ENCODE data around the gene AAMDC.

DNA sequence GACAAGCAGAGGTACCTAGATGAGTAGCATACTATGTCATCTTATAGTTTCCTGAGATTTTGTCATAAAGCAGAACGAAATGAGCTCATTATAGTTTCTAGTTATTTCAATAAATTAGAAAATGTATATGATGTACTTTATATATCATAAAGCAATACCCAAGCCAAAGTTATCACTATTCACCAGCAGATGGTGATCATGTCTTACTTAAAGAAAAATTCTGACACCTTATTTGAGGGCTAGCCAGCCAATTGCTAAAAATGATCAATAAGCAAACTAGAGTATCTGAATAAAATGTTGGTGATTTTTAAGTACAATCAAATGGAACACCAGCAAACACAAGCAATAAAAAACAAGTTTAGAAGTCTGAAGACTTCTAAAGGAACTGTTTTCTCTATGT is 44.5 kb upstream of the AAMDC start:
- TF ChIP-seq EP300 (IDR thresholded peaks at IDR 0.05), result no peak
- TF ChIP-seq, protein P1, sequence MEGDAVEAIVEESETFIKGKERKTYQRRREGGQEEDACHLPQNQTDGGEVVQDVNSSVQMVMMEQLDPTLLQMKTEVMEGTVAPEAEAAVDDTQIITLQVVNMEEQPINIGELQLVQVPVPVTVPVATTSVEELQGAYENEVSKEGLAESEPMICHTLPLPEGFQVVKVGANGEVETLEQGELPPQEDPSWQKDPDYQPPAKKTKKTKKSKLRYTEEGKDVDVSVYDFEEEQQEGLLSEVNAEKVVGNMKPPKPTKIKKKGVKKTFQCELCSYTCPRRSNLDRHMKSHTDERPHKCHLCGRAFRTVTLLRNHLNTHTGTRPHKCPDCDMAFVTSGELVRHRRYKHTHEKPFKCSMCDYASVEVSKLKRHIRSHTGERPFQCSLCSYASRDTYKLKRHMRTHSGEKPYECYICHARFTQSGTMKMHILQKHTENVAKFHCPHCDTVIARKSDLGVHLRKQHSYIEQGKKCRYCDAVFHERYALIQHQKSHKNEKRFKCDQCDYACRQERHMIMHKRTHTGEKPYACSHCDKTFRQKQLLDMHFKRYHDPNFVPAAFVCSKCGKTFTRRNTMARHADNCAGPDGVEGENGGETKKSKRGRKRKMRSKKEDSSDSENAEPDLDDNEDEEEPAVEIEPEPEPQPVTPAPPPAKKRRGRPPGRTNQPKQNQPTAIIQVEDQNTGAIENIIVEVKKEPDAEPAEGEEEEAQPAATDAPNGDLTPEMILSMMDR (IDR thresholded peaks at IDR 0.05), result no peak
